ENCODE results near the gene PBX2. TPM values are rescaled to one million over a fixed set of nuclear protein-coding genes. Genes with fewer than 3 reads are reported as not detected.

PBX2 gene
- total and polyA plus RNA-seq, 10 of the 15 experiments (the other 5 are each of a cell fraction or from before 2014, with no cell fraction given): 0.84 to 66.5 (median 20.6) TPM

GRCh38 chr6:32202186-32202585, 12.2 kb upstream of the PBX2 start (continued):
- TF ChIP-seq REST (IDR thresholded peaks at IDR 0.05; ENCODE audit: low read depth, low read length): no peak

DNA sequence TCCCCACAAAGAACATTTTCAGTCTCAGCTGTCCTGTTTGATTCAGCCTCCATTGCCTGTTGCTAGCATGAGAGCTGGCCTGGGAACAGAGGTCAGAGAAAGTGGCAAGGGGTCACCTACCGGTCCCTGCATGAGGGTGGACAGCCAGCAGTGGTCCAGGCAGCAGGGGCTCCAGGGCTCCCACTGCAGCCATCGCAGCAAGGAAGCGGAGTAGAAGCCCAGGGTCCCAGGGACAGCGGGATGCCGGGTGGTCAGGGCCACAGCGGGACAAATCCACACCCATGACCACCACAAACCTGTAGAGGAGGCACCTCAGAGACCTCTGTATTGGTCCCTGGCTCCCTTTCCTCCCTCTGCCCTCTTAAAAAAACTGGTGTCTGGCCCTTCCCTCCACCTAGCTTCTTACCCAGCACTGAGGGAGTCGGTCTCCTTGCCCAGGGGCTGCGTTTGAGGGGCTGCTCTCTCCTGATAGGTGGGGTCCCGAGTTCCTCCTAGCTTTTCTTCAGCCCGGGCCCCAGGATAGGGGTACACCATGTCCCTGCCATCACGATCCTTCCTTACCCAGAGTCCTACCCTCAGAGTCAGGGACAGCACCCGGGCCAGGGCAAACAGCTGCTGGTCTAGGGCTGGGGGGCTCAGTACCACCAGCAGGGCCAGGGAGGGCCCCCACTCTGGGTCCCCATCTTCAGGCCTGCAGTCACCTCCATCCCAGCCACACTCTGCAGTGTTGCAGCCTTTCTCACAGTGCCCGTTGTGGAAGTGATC, 10.9 kb upstream of the PBX2 start:
- TF ChIP-seq STAT1 (conservative IDR thresholded peaks at IDR 0.05) (no peak), NFIC (IDR thresholded peaks at IDR 0.05; ENCODE audit: low read depth, low read length) (no peak), ZNF592 (IDR thresholded peaks at IDR 0.05) (no peak), TAF1 (IDR thresholded peaks at IDR 0.05; ENCODE audit: borderline replicate concordance, low read depth, low read length) (no peak)
- H3K9me3 ChIP-seq (replicated peaks; ENCODE audit: control insufficient read depth, insufficient read depth, low read length): no peaks in the 10 kb centered on the region
- peaks cover 2% of the 10 kb centered on the region for H3K79me2 ChIP-seq (ENCODE audit: control insufficient read depth, insufficient read depth, low read length)
- intact Hi-C loops (cut with micrococcal nuclease; ENCODE audit: unreplicated experiment): no loop called here
- ATAC-seq (no peak), DNase-seq (ENCODE audit: low read depth, low spot score) (no peak), FAIRE-seq (no peak)
- ChIA-PET CTCF (no interaction called here), POLR2A (interaction anchor here (0.5 kb wide), 1 partner anchor 24 kb away, joined by 3 read pairs; no protein-coding TSS in a partner anchor), SMC1A (ENCODE audit: uncharacterized antibody, unreplicated experiment) (no interaction called here), RAD21 (ENCODE audit: unreplicated experiment) (no interaction called here)
- in situ Hi-C loops (cut with MboI): no loop called here
- no peak overlapping the region for H2AFZ ChIP-seq (ENCODE audit: control insufficient read depth, low read depth, low read length)
- no peaks in the 10 kb centered on the region for H3K36me3 ChIP-seq (ENCODE audit: control insufficient read depth in 2 of 2, insufficient read depth in 2 of 2, low read length in 1 of 2)
- H3K27ac ChIP-seq (ENCODE audit: control insufficient read depth, insufficient read depth): no peak overlapping the region
- no peak overlapping the region for H3K4me2 ChIP-seq (ENCODE audit: control insufficient read depth, insufficient read depth)
- WGBS (ENCODE audit: insufficient coverage, insufficient replicate concordance, low lambda C conversion rate, missing lambda C conversion rate): 44% methylated on average over 13 of the region's 13 CpGs
- peaks cover 10% of the 10 kb centered on the region for H3K4me1 ChIP-seq (ENCODE audit: control insufficient read depth, insufficient read depth, low read length)
- no peaks in the 10 kb centered on the region for H3K27me3 ChIP-seq (replicated peaks in 1 of 2; ENCODE audit: control insufficient read depth in 2 of 2, insufficient read depth in 2 of 2, low read length in 1 of 2)
- no peaks in the 10 kb centered on the region for H4K20me1 ChIP-seq (ENCODE audit: control insufficient read depth, insufficient read depth)
- BruUV-seq (replicated peaks): no TSS peak
- no peak overlapping the region for H3K9ac ChIP-seq (ENCODE audit: control insufficient read depth, insufficient read depth, low read length)
- no peak overlapping the region for H3K4me3 ChIP-seq
